Measurements from ENCODE around the gene DEFB126.
"Not testable (repeated sequence)": the region's sequence is repeated elsewhere in the genome, so short reads cannot be mapped to it uniquely, and the experiment has no call there.

The DEFB126 gene

DNA sequence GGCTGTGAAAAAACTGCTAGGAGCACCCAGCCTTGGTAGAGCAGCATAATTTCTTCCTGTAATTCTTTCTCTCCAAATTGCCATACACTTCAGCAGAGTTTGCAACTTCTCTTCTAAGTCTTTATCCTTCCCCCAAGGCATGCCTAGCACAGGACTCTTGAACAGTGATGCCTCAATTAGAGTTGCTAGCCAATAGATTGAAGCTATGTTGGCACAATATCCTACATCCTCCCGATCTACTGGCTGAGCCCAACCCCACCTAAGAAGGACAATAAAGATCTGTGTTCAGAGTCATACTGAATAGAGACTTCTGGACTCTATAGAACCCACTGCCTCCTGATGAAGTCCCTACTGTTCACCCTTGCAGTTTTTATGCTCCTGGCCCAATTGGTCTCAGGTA, at the start of gene DEFB126:
DEFB126 (plus strand) TSS at position 301 of the 400 bp plus-strand sequence; CDS start at position 340, 39 bp downstream.
- TF ChIP-seq CTCF (IDR thresholded peaks at IDR 0.05; ENCODE audit: borderline replicate concordance, insufficient read depth, low read depth, low read length) = no peak
- no peak within 1 kb of the TSS for H3K4me3 ChIP-seq (ENCODE audit: low read depth, low read length)

GRCh38 chr20:93641-94040, 48.7 kb upstream of the DEFB126 start:
- no peak overlapping the region for H3K4me3 ChIP-seq (ENCODE audit: low read depth, low read length)
- no peak for TF ChIP-seq CTCF (IDR thresholded peaks at IDR 0.05; ENCODE audit: borderline replicate concordance, insufficient read depth, low read depth, low read length)

DNA sequence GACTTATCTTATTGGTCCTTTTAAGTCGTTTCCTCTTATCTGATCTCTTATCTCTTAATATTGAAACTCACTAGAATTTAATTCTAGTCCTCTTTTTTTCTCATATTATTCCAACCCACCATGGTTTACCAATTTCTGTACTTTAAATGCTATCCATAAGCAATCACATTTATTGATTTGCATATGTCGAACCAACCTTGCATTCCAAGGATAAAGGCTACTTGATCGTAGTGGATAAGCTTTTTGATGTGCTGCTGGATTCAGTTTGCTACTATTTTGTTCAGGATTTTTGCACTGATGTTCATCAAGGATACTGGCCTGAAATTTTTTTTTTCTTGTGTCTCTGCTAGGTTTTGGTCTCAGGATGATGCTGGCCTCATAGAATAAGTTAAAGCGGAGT, 47.2 kb upstream of the DEFB126 start:
- TF ChIP-seq CTCF (IDR thresholded peaks at IDR 0.05; ENCODE audit: borderline replicate concordance, insufficient read depth, low read depth, low read length) = no peak
- H3K4me3 ChIP-seq (ENCODE audit: low read depth, low read length) = no peak overlapping the region

GRCh38 chr20:97691-98090, 44.7 kb upstream of the DEFB126 start:
- not testable (repeated sequence) for H3K4me3 ChIP-seq (ENCODE audit: low read depth, low read length)

GRCh38 chr20:101975-102374, 40.4 kb upstream of the DEFB126 start:
- TF ChIP-seq CTCF (IDR thresholded peaks at IDR 0.05; ENCODE audit: borderline replicate concordance, insufficient read depth, low read depth, low read length) = no peak
- no peak overlapping the region for H3K4me3 ChIP-seq (ENCODE audit: low read depth, low read length)

- H3K4me3 ChIP-seq (ENCODE audit: low read depth, low read length) = no peak overlapping the region
- TF ChIP-seq CTCF (IDR thresholded peaks at IDR 0.05; ENCODE audit: borderline replicate concordance, insufficient read depth, low read depth, low read length) = no peak
Observed at GRCh38 chr20:103456-103855, 38.9 kb upstream of the DEFB126 start.

DNA sequence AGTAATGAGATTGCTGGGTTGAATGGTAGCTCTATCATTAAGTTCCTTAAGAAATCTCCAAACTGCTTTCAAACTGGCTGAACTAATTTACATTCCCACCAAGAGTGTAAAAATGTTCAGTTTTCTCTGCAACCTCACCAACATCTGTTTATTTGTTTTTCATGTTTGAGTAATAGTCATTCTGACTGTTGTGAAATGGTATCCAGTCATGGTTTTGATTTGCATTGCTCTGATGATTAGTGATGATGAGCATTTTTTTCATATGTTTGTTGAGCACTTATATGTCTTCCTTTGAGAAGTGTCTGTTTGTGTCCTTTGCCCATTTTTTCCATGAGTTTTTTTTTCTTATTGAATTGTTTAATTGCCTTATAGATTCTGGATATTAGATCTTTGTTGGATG, 30.0 kb upstream of the DEFB126 start:
- TF ChIP-seq CTCF (IDR thresholded peaks at IDR 0.05; ENCODE audit: borderline replicate concordance, insufficient read depth, low read depth, low read length) = no peak
- no peak overlapping the region for H3K4me3 ChIP-seq (ENCODE audit: low read depth, low read length)

- TF ChIP-seq CTCF (IDR thresholded peaks at IDR 0.05; ENCODE audit: borderline replicate concordance, insufficient read depth, low read depth, low read length) = no peak
- no peak overlapping the region for H3K4me3 ChIP-seq (ENCODE audit: low read depth, low read length)
Observed at GRCh38 chr20:117518-117917, 24.9 kb upstream of the DEFB126 start.

GRCh38 chr20:129786-130323, 12.5 kb upstream of the DEFB126 start:
- H3K4me3 ChIP-seq (ENCODE audit: low read depth, low read length) = not testable (repeated sequence)

Data from GM12875 (cell line).